ENCODE data around the gene MAP2K4. TPM values are rescaled to one million over a fixed set of nuclear protein-coding genes. Genes with fewer than 3 reads are reported as not detected.

The MAP2K4 gene
- total RNA-seq, 1 experiment from 2014 or later, result 46.1 TPM

DNA sequence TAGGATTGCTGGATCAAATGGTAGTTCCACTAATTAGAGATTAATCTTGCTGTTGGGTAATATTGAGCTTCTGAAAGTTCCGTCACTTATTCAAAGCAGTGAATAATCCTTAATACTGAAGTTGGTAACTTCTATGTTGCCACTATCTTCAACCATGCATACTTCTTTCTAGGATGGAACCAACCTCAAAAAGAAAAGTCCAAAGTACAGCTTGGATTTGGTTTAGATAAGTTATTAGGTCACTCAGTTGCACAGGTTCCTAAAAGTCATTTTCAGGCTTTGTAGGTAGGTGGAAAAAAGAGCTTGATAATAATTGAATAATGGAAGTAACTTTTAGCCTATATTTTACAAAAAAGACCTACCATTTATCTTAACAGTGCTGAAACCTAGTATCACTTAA is 78.7 kb downstream of the MAP2K4 start:
- Mint-ChIP-seq H3K36me3 (ENCODE audit: insufficient read depth in 1 of 3, low read depth in 3 of 3) (peaks cover 20 to 51% (median 37%) of the 10 kb centered on the region in 3 experiments), H3K9me3 (peaks cover 0 to 3% of the 10 kb centered on the region in 2 experiments; a peak in 4 of 5 replicates), H3K4me1 (no peaks in the 10 kb centered on the region), H3K4me3 (no peak overlapping the region), H3K27ac (no peak overlapping the region), H3K27me3 (ENCODE audit: low read depth) (no peaks in the 10 kb centered on the region)
- H4K91ac ChIP-seq (ENCODE audit: insufficient read length, low read depth, low read length), result no peak overlapping the region
- H2AFZ ChIP-seq (ENCODE audit: low read length), result no peak overlapping the region
- H3K4ac ChIP-seq (ENCODE audit: low read depth, low read length), result no peak overlapping the region
- H3K27ac ChIP-seq (ENCODE audit: insufficient read length, low read depth, low read length), result no peak overlapping the region
- no peaks in the 10 kb centered on the region for H4K20me1 ChIP-seq (ENCODE audit: control insufficient read depth, insufficient read depth, insufficient read length)
- DNase-seq, result no peak
- no peak overlapping the region for H2BK120ac ChIP-seq (ENCODE audit: low read depth, low read length, poor library complexity, severe bottlenecking)
- no peaks in the 10 kb centered on the region for H3K27me3 ChIP-seq (ENCODE audit: insufficient read depth, low read length)
- no peak overlapping the region for H3K18ac ChIP-seq (ENCODE audit: insufficient read length, low read depth, low read length)
- no peak overlapping the region for H2AK5ac ChIP-seq (ENCODE audit: insufficient read length, low read length)
- no peak overlapping the region for H3K4me2 ChIP-seq (ENCODE audit: insufficient read depth, insufficient read length, low read length)
- no peak for TF ChIP-seq CTCF (conservative IDR thresholded peaks at IDR 0.05)
- no peaks in the 10 kb centered on the region for H3K9me3 ChIP-seq (ENCODE audit: control insufficient read depth, low read depth, low read length)
- H3T11ph ChIP-seq (ENCODE audit: low read length), result no peak overlapping the region
- no peak overlapping the region for H3K14ac ChIP-seq (ENCODE audit: insufficient read depth, low read length)
- H2BK5ac ChIP-seq (ENCODE audit: insufficient read length, low read length), result no peak overlapping the region
- H3K23ac ChIP-seq (ENCODE audit: insufficient read length, low read depth, low read length), result no peak overlapping the region
- H3K79me1 ChIP-seq (ENCODE audit: insufficient read depth, low read depth, low read length, poor library complexity, severe bottlenecking), result no peaks in the 10 kb centered on the region
- no peaks in the 10 kb centered on the region for H3K23me2 ChIP-seq (ENCODE audit: insufficient read length, low read depth, low read length, poor library complexity, severe bottlenecking)
- WGBS (ENCODE audit: extremely low coverage, insufficient read length, low lambda C conversion rate), result no CpG with 5 or more reads among the region's 1 CpG
- no peak overlapping the region for H3K56ac ChIP-seq (ENCODE audit: insufficient read length, low read depth, low read length)
- H3K4me1 ChIP-seq (ENCODE audit: insufficient read depth, low read length), result no peaks in the 10 kb centered on the region
- no peak overlapping the region for H2BK20ac ChIP-seq (ENCODE audit: low read depth, low read length, poor library complexity, severe bottlenecking)
- no peak overlapping the region for H4K5ac ChIP-seq (ENCODE audit: insufficient read length, low read depth, low read length)
- H3K9ac ChIP-seq (ENCODE audit: extremely low read depth, insufficient read length, low read length), result no peak overlapping the region
- H2BK12ac ChIP-seq (ENCODE audit: insufficient read length, low read depth, low read length), result no peak overlapping the region
- no peaks in the 10 kb centered on the region for H3K79me2 ChIP-seq (ENCODE audit: insufficient read depth, low read length)
- H4K8ac ChIP-seq (replicated peaks; ENCODE audit: insufficient read length, low read depth, low read length), result no peak overlapping the region
- H2BK15ac ChIP-seq (ENCODE audit: low read depth, low read length), result no peak overlapping the region

Data from H9 (cell line).